Kasumi-1 (cell line): ENCODE results near the gene CUL4A.
"Not testable (repeated sequence)": the region's sequence is repeated elsewhere in the genome, so short reads cannot be mapped to it uniquely, and the experiment has no call there.

ENCODE experiments used
- DNase-seq, 2 experiments: peaks; one replicate each; lab custom pipeline; 2025; lab: John Stamatoyannopoulos, UW

The CUL4A gene

GRCh38 chr13:113239357-113239756 is 29.9 kb downstream of the CUL4A start:
- DNase-seq = no peak

- no peak for DNase-seq
Measured at GRCh38 chr13:113239986-113240385, 30.6 kb downstream of the CUL4A start.

GRCh38 chr13:113241623-113242022 is 32.2 kb downstream of the CUL4A start:
- not testable (repeated sequence) for DNase-seq

- DNase-seq = no peak
Measured at GRCh38 chr13:113243847-113244246, 34.4 kb downstream of the CUL4A start.

- peak in 1 of 2 experiments; percentile 2 for DNase-seq
Measured at GRCh38 chr13:113245849-113246796, 36.7 kb downstream of the CUL4A start.

GRCh38 chr13:113252516-113253095 is 43.2 kb downstream of the CUL4A start:
- DNase-seq = no peak

- DNase-seq = not testable (repeated sequence)
Measured at GRCh38 chr13:113257908-113258307, 48.5 kb downstream of the CUL4A start.

- peak; percentile 69 to 71 for DNase-seq
Measured at GRCh38 chr13:113258321-113259054, 49.1 kb downstream of the CUL4A start.

- no peak for DNase-seq
Measured at GRCh38 chr13:113260996-113261395, 51.6 kb downstream of the CUL4A start.

- DNase-seq = not testable (repeated sequence)
Measured at GRCh38 chr13:113263016-113263415, 53.6 kb downstream of the CUL4A start.

- no peak for DNase-seq
Measured at GRCh38 chr13:113267642-113268405, 58.4 kb downstream of the CUL4A start.

- DNase-seq = no peak
Measured at GRCh38 chr13:113272031-113272430, 62.6 kb downstream of the CUL4A start.

GRCh38 chr13:113272701-113273181 is 63.3 kb downstream of the CUL4A start:
- DNase-seq = no peak

- DNase-seq = no peak
Measured at GRCh38 chr13:113273321-113273720, 63.9 kb downstream of the CUL4A start.

- DNase-seq = peak; percentile 33 to 63
Measured at GRCh38 chr13:113273851-113274590, 64.6 kb downstream of the CUL4A start.

- DNase-seq = no peak
Measured at GRCh38 chr13:113274721-113275120, 65.3 kb downstream of the CUL4A start.

GRCh38 chr13:113275387-113275786 is 66.0 kb downstream of the CUL4A start:
- peak; percentile 32 to 62 for DNase-seq

- no peak for DNase-seq
Measured at GRCh38 chr13:113280126-113280525, 70.7 kb downstream of the CUL4A start.

- DNase-seq = no peak
Measured at GRCh38 chr13:113283904-113284303, 74.5 kb downstream of the CUL4A start.

GRCh38 chr13:113288880-113289279 is 79.5 kb downstream of the CUL4A start:
- DNase-seq = no peak

- DNase-seq = no peak
Measured at GRCh38 chr13:113291129-113291528, 81.7 kb downstream of the CUL4A start.
